COLO668 (cell line): ENCODE measurements around the gene FXYD5.
"Not testable (repeated sequence)": the region's sequence is repeated elsewhere in the genome, so short reads cannot be mapped to it uniquely, and the experiment has no call there.

Experiments used
- DNase-seq: peaks from one replicate; lab custom pipeline; 2025; ENCODE audit not compliant: unreplicated experiment; lab: John Stamatoyannopoulos, UW

Gene FXYD5

GRCh38 chr19:35177377-35178274, 23.1 kb downstream of the FXYD5 start:
- no peak for DNase-seq

GRCh38 chr19:35178701-35179100, 24.2 kb downstream of the FXYD5 start:
- no peak for DNase-seq

DNA sequence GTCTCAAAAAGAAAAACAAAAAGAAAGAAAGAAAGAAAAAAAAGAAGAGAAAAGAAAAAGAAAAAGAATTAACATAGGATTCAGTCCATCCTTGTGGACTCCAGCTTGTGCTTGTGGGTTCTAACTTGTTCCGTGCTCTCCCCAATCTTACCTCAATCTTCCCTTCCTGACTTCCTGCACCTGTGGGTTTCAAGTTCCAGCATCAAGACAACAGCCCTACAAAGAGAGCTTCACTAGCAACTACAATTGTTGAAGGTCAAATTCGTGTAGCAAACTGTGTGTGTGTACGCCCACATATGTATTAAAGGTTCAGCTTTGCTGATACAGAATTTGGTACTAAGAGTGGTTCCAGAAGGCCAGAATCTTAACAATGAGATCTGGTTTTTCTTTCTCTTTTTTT, 25.3 kb downstream of the FXYD5 start:
- DNase-seq, result no peak

DNA sequence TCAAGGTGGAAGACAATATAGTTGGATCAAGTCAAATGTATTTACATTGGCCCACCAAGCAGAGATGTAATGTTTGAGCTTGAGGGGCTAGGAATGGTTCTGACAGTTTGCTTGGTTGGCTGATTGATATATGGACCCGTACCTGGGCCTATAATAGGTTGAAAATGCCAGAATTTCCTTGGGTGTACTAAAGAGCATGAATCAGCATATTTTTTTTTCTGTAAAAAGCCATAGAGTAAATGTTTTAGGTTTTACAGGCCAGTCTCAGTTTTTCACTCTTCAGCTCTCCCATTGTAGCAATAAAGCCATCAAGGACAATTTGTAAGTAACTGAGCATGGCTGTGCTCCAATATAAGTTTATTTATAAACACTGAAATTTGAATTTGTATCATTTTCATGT, 26.9 kb downstream of the FXYD5 start:
- DNase-seq, result no peak

DNA sequence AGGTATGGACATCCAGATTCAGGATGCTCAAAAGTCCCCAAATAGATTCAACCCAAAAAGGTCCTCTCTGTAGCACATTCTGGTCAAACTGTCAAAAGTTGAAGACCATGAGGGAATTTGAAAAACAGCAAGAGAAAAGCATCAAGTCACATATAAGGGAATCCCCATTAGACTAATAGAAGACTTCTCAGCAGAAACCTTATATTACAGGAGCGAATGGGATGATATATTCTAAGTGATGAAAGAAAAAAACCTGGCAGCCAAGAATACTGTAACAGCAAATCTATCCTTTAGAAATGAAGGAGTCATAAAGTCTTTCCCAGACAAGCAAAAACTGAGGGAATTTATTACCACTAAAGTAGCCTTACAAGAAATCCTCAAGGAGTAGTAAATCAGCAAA, 29.7 kb downstream of the FXYD5 start:
- no peak for DNase-seq

DNA sequence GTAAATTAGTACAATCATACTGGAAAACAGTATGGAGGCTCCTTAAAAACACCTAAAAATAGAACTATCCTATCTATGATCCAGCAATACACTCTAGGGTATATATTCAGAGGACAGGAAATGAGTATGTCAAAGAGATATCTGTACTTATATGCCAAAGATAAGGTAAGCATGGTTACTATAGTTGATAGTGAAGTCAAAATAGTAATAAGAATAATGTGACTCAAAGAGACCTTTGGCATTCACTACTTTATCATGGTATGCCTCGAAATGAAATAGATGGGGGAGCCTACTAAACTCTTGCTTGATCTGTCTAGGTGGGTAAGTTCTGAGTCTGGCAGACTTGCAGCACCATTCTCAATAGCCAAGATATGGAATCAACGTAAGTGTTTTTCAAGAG, 30.3 kb downstream of the FXYD5 start:
- no peak for DNase-seq

- DNase-seq, result no peak
Measured at GRCh38 chr19:35194012-35194984, 39.8 kb downstream of the FXYD5 start.

- no peak for DNase-seq
Measured at GRCh38 chr19:35195830-35196229, 41.3 kb downstream of the FXYD5 start.

GRCh38 chr19:35196861-35197260, 42.3 kb downstream of the FXYD5 start:
- not testable (repeated sequence) for DNase-seq

- no peak for DNase-seq
Measured at GRCh38 chr19:35199481-35199880, 44.9 kb downstream of the FXYD5 start.

DNA sequence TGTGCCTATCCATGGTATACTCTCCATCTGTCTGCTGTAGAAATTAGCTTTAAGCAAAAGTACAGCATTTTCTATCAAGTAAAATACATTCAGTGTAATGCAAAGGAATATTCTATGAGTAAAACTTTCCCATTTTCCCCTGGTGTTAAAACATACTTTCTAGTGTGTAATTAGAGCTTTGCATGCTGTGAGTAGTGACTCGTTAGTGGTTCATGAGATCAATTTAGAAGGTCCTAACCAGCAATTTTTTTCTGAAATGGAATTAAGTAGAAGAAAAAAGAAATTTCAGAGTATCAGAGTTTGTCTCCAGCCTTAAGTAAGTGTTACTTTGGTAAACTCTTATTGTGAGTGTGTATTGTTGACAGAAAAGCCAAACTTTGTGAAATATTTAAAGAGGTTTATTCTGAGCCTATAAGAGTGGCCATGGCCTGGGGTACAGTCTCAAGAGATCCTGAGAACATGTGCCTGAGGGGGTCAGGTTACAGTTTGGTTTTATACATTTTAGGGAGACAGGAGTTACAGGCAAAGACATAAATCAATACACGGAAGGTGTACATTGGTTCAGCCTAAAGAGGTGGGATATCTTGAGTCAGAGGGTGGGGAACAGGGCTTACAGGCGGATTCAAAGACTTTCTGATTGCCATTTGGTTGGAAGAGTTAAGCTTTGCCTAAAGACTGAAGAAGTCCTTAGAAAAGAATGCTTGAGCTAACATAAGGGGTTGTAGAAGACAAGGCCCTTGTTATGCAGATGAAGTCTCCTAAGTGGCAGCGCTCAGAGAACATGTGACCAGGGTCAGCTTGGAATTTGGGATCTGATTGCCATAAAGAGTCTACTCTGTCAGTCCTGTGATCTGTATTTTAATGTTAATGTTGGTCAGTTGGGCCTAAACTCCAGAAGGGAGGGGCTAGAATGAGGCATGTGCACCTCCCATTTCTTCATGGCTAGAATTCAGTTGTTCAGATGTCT, 48.5 kb downstream of the FXYD5 start:
- DNase-seq, result no peak

GRCh38 chr19:35204799-35205732, 50.5 kb downstream of the FXYD5 start:
- DNase-seq, result no peak

- DNase-seq, result no peak
Measured at GRCh38 chr19:35205733-35206323, 51.3 kb downstream of the FXYD5 start.

- no peak for DNase-seq
Measured at GRCh38 chr19:35206379-35206778, 51.8 kb downstream of the FXYD5 start.

- no peak for DNase-seq
Measured at GRCh38 chr19:35206855-35207254, 52.3 kb downstream of the FXYD5 start.

GRCh38 chr19:35207391-35207871, 52.9 kb downstream of the FXYD5 start:
- no peak for DNase-seq

DNA sequence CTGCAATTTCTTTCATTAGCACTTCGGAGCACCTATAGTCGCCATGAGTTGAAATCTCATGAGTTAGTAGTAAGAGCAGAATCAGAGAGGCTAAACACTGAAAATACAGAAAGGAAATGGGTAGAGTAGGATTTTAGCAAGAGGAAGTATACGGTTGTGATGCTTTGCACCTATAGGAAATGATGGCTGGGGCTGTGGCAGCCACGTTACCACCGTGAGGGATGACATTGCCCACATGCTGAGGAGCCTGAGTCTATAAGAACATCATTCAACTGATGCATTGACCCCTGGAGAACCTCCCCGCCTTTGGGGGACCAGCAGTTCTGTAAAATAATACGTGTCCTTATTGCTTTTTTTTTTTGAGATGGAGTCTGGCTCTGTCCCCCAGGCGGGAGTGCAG, 53.6 kb downstream of the FXYD5 start:
- no peak for DNase-seq

DNA sequence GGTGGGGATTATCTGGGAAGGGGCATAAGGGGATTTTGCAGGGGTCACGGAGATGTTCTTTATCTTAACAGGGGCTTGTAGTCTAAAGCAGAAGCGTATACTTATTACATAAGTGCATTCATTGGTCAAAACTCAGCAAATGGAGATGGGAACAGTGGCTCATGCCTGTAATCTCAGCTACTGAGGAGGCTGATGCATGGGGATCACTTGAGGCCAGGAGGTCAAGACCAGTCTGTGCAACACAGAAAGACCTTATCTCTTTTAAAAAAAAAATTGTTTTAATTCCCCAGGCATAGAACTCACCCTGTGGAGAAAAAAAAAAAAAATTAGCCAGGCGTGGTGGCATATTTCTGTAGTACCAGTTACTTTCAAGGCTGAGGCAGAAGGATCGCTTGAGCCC, 55.1 kb downstream of the FXYD5 start:
- no peak for DNase-seq
